Panc1 (cell line): ENCODE measurements around the gene NOX1. TPM values are rescaled to one million over a fixed set of nuclear protein-coding genes. Genes with fewer than 3 reads are reported as not detected.

Experiments used
- ATAC-seq: fragments of 200-7000 bp; cut with Tn5 transposase; 2 replicates; pipeline ENCODE4 v1.9.1; 2020; ENCODE audit warnings: mild to moderate bottlenecking, moderate library complexity
- Bru-seq: library from RNA; stranded (reverse); fragments of 400-500 nt; gene quantifications from one replicate; lab custom pipeline; 2021; lab: Mats Ljungman, UMichigan
- BruChase-seq, 2 experiments: library from RNA; stranded (reverse); fragments of 400-500 nt; gene quantifications; one replicate each; lab custom pipeline; 2021; lab: Mats Ljungman, UMichigan
- BruUV-seq: library from RNA; stranded (reverse); fragments of 400-500 nt; replicated peaks from 2 replicates; lab custom pipeline; 2021; lab: Mats Ljungman, UMichigan
- CTCF ChIA-PET: fragments of 300-600 bp; sonication (Branson Sonifier 250); formaldehyde crosslinking; loops from one replicate; lab custom pipeline; 2022; ENCODE audit warnings: antibody characterized with exemption; lab: Charles Lee
- POLR2A ChIA-PET: fragments of 300-600 bp; sonication (Branson Sonifier 250); formaldehyde crosslinking; loops from one replicate; lab custom pipeline; 2022; ENCODE audit warnings: antibody characterized with exemption; lab: Charles Lee
- DNase-seq: peaks from one replicate; pipeline ENCODE4 v3.0.0-alpha.2; 2010; ENCODE audit warnings: low read depth, low spot score
- H3K27ac ChIP-seq: 2 replicates; pipeline ENCODE4 v1.5.1; 2011; ENCODE audit warnings: mild to moderate bottlenecking, low read length, inconsistent platforms
- H3K27me3 ChIP-seq: fragments of 200-500 bp; sonication (Bioruptor generic); 2 replicates; pipeline ENCODE4 v1.6.0; 2014; ENCODE audit warnings: low read length, inconsistent platforms; ENCODE audit not compliant: control insufficient read depth, insufficient read depth
- H3K36me3 ChIP-seq: fragments of 200-500 bp; sonication (Bioruptor generic); 2 replicates; pipeline ENCODE4 v1.5.1; 2014; ENCODE audit warnings: inconsistent platforms, mild to moderate bottlenecking, low read length, moderate library complexity; ENCODE audit not compliant: control insufficient read depth, insufficient read depth
- H3K4me1 ChIP-seq: 2 replicates; pipeline ENCODE4 v1.5.1; 2011; ENCODE audit warnings: inconsistent platforms, mild to moderate bottlenecking, low read length, moderate library complexity; ENCODE audit not compliant: control insufficient read depth, insufficient read depth
- H3K4me3 ChIP-seq, 2 experiments: 2 replicates each; pipeline ENCODE4 v1.5.1; 2011 to 2012; ENCODE audit warnings: low read depth in 2 of 2, low read length in 2 of 2, mild to moderate bottlenecking in 2 of 2, inconsistent platforms in 1 of 2, moderate library complexity in 1 of 2
- H3K9me3 ChIP-seq: fragments of 200-500 bp; sonication (Bioruptor generic); 2 replicates; pipeline ENCODE4 v1.5.1; 2014; ENCODE audit warnings: low read depth, mild to moderate bottlenecking, inconsistent platforms, low read length, moderate library complexity; ENCODE audit not compliant: control insufficient read depth, insufficient read depth
- POLR2AphosphoS5 ChIP-seq: IDR thresholded peaks from 2 replicates; pipeline ENCODE4 v1.6.1; 2012; ENCODE audit warnings: mild to moderate bottlenecking, low read depth, low read length, moderate library complexity
- SIN3A ChIP-seq: IDR thresholded peaks from 2 replicates; pipeline ENCODE4 v1.6.1; 2012; ENCODE audit warnings: low read depth, mild to moderate bottlenecking, low read length, moderate library complexity, borderline replicate concordance; ENCODE audit not compliant: insufficient read depth
- TCF7L2 ChIP-seq: IDR thresholded peaks from 2 replicates; pipeline ENCODE4 v1.6.1; 2011; ENCODE audit warnings: mild to moderate bottlenecking, low read depth, low read length, inconsistent platforms
- in situ Hi-C: cut with HindIII; loops from 2 replicates; pipeline ENCODE4 v1.10.0; 2016; ENCODE audit warnings: low sequenced_read_pairs, low pct_unique_long_range_greater_than_20kb
- intact Hi-C: fragments of 100-400 bp; cut with micrococcal nuclease; formaldehyde crosslinking; loops from one replicate; pipeline ENCODE4 v1.10.0; 2022; ENCODE audit not compliant: unreplicated experiment
- long read RNA-seq: library from polyadenylated mRNA; unstranded; transcript quantifications from one replicate; pipeline ENCODE4 v2.0.0, GENCODE V29; 2021; ENCODE audit not compliant: unreplicated experiment
- polyA plus RNA-seq: library from polyadenylated mRNA; unstranded; fragments of >200 nt; gene quantifications from one replicate; pipeline ENCODE4 v1.2.1, GENCODE V29; 2012; ENCODE audit warnings: missing spikeins; ENCODE audit not compliant: insufficient read length
- total RNA-seq: library from RNA; stranded (reverse); gene quantifications from one replicate; pipeline ENCODE4 v1.2.1, GENCODE V29; 2021; ENCODE audit not compliant: unreplicated experiment
- TF ChIP-seq, protein P1 (sequence below): fragments of 450-650 bp; IDR thresholded peaks from 2 replicates; pipeline ENCODE4 v1.5.1; 2017; ENCODE audit warnings: mild to moderate bottlenecking
- TF ChIP-seq, protein P2 (sequence below), 2 experiments: IDR thresholded peaks; 2 replicates each; pipeline ENCODE4 v1.6.1; 2011 to 2012; ENCODE audit warnings: low read depth in 2 of 2, control low read depth in 1 of 2, low read length in 1 of 2, mild to moderate bottlenecking in 1 of 2, moderate library complexity in 1 of 2; ENCODE audit not compliant: insufficient read depth in 1 of 2

The NOX1 gene
- total RNA-seq (not detected), Bru-seq, nascent RNA (percentile 3 among the genes with signal in this experiment), BruChase-seq, experiment 1, labeled RNA remaining after a 2-hour chase (not detected), BruChase-seq, experiment 2, labeled RNA remaining after a 6-hour chase (not detected)
- 0.44 TPM for polyA plus RNA-seq
- long read RNA-seq = 0 reads

DNA sequence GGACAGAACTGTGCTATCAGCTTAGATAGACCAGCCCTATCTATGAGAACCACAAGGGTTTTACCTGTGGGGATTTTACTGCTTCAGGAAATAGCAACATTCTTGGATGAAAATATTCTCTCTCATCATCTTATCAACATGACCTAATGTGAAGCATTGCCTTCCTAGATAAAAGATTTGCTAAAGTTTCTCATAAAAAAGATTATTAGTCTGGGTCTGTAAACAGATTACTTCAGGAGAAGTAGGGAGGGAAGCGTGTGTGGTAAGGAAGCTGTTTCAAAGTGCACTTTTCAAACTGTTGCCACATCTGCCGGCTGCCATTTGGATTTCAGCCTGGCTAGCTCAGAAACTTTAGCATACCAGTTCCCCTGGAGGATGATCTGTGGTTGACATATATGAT is at the start of gene NOX1:
Gene NOX1 (minus strand): TSS at position 35 of the 400 bp plus-strand sequence. CDS start 220 bp downstream, outside the sequence.
- intact Hi-C loops (no loop called here), in situ Hi-C loops (no loop called here)
- POLR2A ChIA-PET = no interaction called here

DNA sequence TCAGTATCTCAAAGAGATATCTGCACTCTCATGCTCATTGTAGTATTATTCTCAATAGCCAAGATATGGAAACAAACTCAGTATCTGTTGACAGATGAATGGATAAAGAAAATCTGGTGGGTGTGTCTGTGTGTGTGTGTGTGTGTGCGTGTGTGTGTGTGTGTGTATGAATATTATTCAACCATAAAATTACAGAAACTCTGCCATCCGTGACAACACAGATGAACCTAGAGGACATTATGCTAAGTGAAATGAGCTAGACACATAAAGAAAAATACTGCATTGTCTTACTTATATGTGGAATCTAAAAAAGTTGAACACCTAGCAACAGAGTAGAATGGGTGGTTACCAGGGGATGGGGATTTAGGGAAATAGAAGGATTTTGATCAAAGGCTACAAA is 41.4 kb upstream of the NOX1 start:
- no peaks in the 10 kb centered on the region for H3K36me3 ChIP-seq
- ChIA-PET CTCF (no interaction called here), POLR2A (no interaction called here)
- no peaks in the 10 kb centered on the region for H3K9me3 ChIP-seq
- no TSS peak for BruUV-seq
- in situ Hi-C loops = no loop called here
- intact Hi-C loops = no loop called here
- H3K27ac ChIP-seq = no peak overlapping the region
- DNase-seq = no peak
- H3K4me1 ChIP-seq = no peaks in the 10 kb centered on the region
- TF ChIP-seq TCF7L2 = no peak
- no peak for TF ChIP-seq SIN3A
- TF ChIP-seq, protein P1, sequence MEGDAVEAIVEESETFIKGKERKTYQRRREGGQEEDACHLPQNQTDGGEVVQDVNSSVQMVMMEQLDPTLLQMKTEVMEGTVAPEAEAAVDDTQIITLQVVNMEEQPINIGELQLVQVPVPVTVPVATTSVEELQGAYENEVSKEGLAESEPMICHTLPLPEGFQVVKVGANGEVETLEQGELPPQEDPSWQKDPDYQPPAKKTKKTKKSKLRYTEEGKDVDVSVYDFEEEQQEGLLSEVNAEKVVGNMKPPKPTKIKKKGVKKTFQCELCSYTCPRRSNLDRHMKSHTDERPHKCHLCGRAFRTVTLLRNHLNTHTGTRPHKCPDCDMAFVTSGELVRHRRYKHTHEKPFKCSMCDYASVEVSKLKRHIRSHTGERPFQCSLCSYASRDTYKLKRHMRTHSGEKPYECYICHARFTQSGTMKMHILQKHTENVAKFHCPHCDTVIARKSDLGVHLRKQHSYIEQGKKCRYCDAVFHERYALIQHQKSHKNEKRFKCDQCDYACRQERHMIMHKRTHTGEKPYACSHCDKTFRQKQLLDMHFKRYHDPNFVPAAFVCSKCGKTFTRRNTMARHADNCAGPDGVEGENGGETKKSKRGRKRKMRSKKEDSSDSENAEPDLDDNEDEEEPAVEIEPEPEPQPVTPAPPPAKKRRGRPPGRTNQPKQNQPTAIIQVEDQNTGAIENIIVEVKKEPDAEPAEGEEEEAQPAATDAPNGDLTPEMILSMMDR = no peak
- no peak for TF ChIP-seq POLR2AphosphoS5
- TF ChIP-seq, protein P2, sequence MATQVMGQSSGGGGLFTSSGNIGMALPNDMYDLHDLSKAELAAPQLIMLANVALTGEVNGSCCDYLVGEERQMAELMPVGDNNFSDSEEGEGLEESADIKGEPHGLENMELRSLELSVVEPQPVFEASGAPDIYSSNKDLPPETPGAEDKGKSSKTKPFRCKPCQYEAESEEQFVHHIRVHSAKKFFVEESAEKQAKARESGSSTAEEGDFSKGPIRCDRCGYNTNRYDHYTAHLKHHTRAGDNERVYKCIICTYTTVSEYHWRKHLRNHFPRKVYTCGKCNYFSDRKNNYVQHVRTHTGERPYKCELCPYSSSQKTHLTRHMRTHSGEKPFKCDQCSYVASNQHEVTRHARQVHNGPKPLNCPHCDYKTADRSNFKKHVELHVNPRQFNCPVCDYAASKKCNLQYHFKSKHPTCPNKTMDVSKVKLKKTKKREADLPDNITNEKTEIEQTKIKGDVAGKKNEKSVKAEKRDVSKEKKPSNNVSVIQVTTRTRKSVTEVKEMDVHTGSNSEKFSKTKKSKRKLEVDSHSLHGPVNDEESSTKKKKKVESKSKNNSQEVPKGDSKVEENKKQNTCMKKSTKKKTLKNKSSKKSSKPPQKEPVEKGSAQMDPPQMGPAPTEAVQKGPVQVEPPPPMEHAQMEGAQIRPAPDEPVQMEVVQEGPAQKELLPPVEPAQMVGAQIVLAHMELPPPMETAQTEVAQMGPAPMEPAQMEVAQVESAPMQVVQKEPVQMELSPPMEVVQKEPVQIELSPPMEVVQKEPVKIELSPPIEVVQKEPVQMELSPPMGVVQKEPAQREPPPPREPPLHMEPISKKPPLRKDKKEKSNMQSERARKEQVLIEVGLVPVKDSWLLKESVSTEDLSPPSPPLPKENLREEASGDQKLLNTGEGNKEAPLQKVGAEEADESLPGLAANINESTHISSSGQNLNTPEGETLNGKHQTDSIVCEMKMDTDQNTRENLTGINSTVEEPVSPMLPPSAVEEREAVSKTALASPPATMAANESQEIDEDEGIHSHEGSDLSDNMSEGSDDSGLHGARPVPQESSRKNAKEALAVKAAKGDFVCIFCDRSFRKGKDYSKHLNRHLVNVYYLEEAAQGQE (IDR thresholded peaks at IDR 0.05; ENCODE audit: insufficient read depth in 1 of 2, low read depth in 2 of 2, low read length in 1 of 2) = no peak
- H3K4me3 ChIP-seq = no peak overlapping the region
- no peak for ATAC-seq
- peaks cover 7% of the 10 kb centered on the region; the same call in 1 of the 2 replicates for H3K27me3 ChIP-seq

More for the DNA sequence above, at the start of gene NOX1:
- no peak within 1 kb of the TSS for H3K27ac ChIP-seq
- H3K9me3 ChIP-seq = no peaks in the 10 kb centered on the region
- ATAC-seq = no peak
- no peak for DNase-seq
- no peaks in the 10 kb centered on the region; the same call in 1 of the 2 replicates for H3K27me3 ChIP-seq
- TF ChIP-seq SIN3A (no peak), TCF7L2 (no peak), POLR2AphosphoS5 (no peak)
- TF ChIP-seq, protein P1 = no peak
- TF ChIP-seq, protein P2 (IDR thresholded peaks at IDR 0.05; ENCODE audit: insufficient read depth in 1 of 2, low read depth in 2 of 2, low read length in 1 of 2) = no peak
- no peak within 1 kb of the TSS for H3K4me3 ChIP-seq
- H3K36me3 ChIP-seq = no peaks in the 10 kb centered on the region
- H3K4me1 ChIP-seq = no peaks in the 10 kb centered on the region
- no TSS peak for BruUV-seq
- CTCF ChIA-PET = no interaction called here
